ENCODE results near the gene ZNF14. TPM values are rescaled to one million over a fixed set of nuclear protein-coding genes. Genes with fewer than 3 reads are reported as not detected.
"Not testable (repeated sequence)": the region's sequence is repeated elsewhere in the genome, so short reads cannot be mapped to it uniquely, and the experiment has no call there.

The ZNF14 gene
- total RNA-seq, 1 donor from 2014 or later: 28.1 TPM

DNA sequence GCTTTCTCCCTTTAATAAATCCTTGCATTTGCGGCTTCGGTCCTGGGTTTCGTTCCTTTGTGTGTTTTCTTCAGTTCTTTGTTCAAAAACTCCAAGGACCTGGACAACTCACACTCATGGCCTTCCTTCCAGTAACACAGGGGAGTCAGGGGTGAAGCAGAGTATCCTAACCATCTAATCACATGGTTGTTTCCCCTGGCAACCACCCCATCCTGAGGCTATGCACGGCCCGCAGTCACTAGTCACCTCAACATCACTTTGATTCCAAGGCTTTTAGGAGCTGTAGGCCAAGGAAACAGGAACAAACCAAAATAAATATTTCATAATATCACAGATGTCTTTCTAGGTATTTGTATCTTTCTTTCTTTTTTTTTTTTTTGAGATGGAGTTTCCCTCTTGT is 35.3 kb downstream of the ZNF14 start:
- DNase-seq (ENCODE audit: low spot score in 2 of 2): no peak

DNA sequence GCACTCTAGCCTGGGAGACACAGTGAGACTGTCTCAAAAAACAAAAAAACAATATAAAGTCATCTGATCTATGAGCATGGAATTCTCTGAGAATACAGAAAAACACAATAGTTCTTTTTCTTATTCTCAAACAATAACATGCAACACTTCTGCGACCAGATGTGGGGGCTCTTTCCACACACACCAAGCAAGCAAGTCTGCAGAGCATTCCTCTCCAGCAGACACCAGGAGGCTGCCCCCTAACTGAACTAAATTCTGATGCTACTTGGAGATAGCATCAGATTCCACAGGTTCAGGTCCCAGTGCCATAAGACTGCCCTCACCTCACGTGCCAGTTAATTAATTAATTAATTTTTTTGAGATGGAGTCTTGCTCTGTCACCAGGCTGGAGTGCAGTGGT is 36.5 kb downstream of the ZNF14 start:
- FAIRE-seq (no peak), DNase-seq (ENCODE audit: low spot score in 2 of 2) (no peak)

More for the DNA sequence above, 35.3 kb downstream of the ZNF14 start:
- FAIRE-seq: no peak

DNA sequence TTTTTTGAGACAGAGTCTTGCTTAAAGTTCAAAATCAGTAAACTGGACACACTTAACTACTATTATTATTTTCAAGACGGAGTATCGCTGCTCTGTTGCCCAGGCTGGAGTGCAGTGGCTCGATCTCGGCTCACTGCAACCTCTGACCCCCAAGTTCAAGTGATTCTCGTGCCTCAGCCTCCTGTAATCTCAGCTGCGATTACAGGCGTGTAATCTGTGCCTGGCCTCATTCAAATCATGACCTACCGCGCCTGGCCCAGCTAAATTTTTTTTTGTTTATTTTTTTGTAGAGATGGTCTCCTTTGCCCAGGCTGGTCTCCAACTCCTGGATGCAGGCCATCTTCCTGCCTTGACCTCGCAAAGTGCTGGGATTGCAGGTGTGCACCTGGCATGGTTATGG is 41.2 kb downstream of the ZNF14 start:
- FAIRE-seq (no peak), DNase-seq (ENCODE audit: low spot score in 2 of 2) (no peak)

DNA sequence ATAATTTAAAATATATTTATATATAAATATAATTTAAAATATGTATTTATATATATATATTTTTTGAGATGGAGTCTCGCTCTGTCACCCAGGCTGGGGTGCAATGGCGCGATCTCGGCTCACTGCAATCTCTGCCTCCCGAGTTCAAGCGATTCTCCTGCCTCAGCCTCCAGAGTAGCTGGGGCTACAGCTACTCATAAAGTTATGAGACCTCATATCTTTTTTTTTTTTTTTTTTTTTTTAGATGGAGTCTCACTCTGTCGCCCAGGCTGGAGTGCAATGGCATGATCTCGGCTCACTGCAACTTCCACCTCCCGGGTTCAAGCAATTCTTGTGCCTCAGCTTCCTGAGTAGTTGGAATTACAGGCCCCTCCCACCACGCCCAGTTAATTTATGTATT is 43.9 kb downstream of the ZNF14 start:
- not testable (repeated sequence) for FAIRE-seq; DNase-seq (ENCODE audit: low spot score in 2 of 2)

DNA sequence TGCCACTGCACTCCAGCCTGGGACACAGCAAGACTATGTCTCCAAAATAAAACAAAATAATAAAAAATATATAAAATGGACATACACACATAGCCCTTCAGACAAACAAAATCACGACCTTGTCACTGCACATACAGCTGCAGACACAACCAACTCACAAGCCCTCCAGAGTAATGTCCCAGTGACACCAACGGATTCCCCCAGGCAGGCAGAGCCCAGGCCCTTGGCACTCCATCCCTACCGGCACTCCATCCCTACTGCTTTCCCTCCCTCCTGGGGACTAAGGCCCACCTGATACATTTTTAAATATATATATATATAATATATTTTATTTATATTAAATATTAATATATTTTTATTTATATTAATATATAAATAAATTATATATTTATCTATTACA is 45.8 kb downstream of the ZNF14 start:
- FAIRE-seq (no peak), DNase-seq (ENCODE audit: low spot score in 2 of 2) (no peak)

DNA sequence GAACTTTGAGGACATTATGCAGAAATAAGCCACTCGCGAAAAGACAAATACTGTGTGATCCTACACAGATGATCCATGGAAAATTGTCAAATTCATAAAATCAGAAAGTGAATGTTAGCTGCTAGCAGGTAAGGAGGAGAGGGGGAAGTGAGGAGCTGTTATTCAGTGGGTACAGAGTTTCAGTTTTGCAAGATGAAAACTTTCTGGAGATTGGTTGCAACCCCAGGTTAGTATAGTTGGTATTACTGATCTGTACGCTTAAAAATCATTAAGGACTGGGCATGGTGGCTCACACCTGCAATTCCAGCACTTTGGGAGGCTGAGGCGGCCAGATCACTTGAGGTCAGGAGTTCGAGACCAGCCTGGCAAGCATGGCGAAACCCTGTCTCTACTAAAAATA is 46.3 kb downstream of the ZNF14 start:
- DNase-seq (ENCODE audit: low spot score in 2 of 2) (no peak), FAIRE-seq (no peak)

DNA sequence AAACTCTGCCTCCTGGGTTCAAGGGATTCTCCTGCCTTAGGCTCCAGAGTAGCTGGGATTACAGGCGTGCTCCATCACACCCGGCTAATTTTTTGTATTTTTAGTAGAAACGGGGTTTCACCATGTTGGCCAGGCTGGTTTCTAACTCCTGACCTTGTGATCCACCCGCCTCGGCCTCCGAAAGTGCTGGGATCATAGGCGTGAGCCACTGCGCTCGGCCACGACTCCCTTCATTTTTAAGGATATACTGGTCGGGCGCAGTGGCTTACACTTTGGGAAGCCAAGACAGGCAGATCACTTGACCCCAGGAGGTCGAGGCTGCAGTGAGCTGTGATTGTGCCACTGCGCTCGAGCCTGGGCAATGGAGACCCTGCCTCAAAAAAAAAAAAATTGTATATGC is 46.8 kb downstream of the ZNF14 start:
- FAIRE-seq: not testable (repeated sequence)

GRCh38 chr19:19679176-19680073 is 53.5 kb downstream of the ZNF14 start:
- DNase-seq (ENCODE audit: low spot score in 2 of 2) (no peak), FAIRE-seq (no peak)

More for the DNA sequence above, 46.8 kb downstream of the ZNF14 start:
- not testable (repeated sequence) for DNase-seq (ENCODE audit: low spot score in 2 of 2)

- FAIRE-seq (no peak), DNase-seq (ENCODE audit: low spot score in 2 of 2) (no peak)
Measured at GRCh38 chr19:19677579-19677978, 55.3 kb downstream of the ZNF14 start.

GRCh38 chr19:19674315-19674714 is 58.6 kb downstream of the ZNF14 start:
- FAIRE-seq (no peak), DNase-seq (ENCODE audit: low spot score in 2 of 2) (no peak)

GRCh38 chr19:19672816-19673215 is 60.1 kb downstream of the ZNF14 start:
- DNase-seq (ENCODE audit: low spot score in 2 of 2): no peak

GRCh38 chr19:19670070-19670551 is 62.8 kb downstream of the ZNF14 start:
- FAIRE-seq (no peak), DNase-seq (ENCODE audit: low spot score in 2 of 2) (no peak)

More at GRCh38 chr19:19672816-19673215, 60.1 kb downstream of the ZNF14 start:
- FAIRE-seq: no peak

DNA sequence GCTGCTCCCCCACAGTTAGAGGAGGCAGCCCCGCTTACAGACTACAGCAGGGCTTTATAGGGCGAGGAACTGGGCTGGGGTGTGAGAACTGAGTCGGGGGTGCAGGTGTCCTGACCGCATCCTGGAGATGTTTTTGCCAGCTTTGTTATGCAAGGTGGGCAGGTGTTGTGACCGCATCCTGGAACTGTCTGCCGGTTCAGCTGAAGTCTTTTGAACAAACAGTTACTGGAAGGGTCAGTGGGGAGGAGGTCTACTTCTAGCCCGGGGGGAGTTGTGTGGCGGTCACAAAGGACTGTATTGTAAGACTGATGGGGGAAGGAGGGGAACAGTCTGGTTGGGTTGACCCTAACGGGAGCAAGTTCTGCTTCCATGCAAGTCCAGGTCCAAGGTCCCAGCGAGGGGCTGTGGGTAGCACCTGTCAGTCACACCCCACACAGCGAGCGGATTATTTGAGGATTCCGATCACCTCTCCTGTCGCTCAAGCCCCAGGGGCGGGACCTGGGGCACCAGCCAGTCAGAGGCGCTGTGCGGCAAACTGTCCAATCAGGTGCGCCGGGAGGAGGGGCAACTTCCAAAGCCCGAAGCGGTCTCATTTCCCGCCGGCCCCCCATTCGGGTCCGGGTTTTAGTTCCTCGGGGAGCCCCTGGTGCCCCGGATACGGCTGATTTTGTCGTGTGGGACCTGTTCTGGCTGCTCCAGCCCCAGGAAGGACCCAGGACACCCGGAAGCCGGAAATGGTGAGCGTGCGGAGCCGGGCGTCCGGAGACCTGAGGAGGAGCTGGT is 64.5 kb downstream of the ZNF14 start, which contains the start of gene ZNF101:
Gene ZNF101 (plus strand): TSS at position 610 of the 783 bp plus-strand sequence. CDS start 125 bp downstream, at position 735.
- FAIRE-seq: no peak

DNA sequence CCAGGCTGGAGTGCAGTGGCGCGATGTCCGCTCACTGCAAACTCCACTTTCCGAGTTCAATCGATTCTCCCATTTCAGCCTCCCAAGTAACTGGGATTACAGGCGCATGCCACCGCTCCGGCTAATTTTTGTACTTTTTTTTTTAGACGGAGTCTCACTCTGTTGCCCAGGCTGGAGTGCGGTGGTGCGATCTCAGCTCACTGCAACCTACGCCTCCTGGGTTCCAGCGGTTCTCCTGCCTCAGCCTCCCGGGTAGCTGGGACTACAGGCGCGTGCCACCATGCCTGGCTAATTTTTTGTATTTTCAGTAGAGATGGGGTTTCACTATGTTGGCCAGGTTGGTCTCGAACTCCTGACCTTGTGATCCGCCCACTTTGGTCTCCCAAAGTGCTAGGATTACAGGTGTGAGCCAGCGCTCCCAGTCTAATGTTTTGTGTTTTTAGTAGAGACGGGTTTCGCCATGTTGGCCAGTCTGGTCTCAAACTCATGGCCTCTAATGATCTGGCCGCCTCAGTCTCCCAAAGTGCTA is 67.4 kb downstream of the ZNF14 start:
- not testable (repeated sequence) for FAIRE-seq

More for the DNA sequence above, 64.5 kb downstream of the ZNF14 start, which contains the start of gene ZNF101:
- peak; percentile 90 to 95 for DNase-seq (ENCODE audit: low spot score in 2 of 2)

DNA sequence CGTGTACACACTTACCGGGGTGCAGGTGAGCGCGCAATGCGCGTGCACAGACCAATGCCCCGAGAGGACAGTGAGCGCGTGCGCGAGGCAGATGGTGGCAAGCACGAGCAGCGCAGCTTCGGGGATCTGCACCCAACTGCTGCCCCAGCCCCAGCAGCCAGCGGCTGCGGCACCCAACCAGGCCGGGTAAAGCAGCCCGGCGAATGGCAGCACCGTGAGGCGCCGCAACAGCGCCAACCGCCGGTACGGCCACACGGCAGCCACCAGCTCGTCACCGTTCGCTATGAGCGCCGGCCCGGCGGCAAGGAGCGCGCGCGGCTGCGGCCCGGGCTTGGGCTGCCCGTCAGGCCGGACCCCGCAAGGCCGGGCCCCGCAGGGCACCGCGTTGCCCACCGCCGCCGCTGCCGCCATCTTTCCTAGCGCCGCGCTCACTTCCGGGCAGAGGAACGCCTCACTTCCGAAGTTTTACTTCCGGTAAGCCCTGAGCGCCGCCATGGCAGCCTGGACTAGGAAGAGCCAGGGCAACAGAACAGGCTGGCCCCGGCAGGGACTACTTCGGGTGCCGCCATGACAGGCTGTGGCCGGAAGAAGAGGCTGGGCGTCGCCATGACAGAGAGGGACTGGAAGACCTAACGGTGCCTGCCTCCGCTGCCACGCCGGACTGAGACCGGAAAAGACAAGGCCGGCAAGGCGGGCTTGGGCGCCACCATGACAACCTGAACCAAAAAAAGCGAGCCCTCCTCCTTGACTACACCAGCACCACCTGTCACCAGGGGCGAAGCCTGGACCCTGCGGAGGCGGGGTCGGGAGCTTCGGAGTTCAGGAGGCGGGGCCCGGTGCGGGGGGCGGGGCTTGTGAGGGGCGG is 69.4 kb downstream of the ZNF14 start, which contains the start of gene ATP13A1:
Gene ATP13A1 (minus strand): TSS at position 421 of the 865 bp plus-strand sequence. CDS start 10 bp downstream, at position 411.
- DNase-seq (ENCODE audit: low spot score in 2 of 2) (peak; percentile 88 to 93), FAIRE-seq (no peak)

More for the DNA sequence above, 67.4 kb downstream of the ZNF14 start:
- not testable (repeated sequence) for DNase-seq (ENCODE audit: low spot score in 2 of 2)

DNA sequence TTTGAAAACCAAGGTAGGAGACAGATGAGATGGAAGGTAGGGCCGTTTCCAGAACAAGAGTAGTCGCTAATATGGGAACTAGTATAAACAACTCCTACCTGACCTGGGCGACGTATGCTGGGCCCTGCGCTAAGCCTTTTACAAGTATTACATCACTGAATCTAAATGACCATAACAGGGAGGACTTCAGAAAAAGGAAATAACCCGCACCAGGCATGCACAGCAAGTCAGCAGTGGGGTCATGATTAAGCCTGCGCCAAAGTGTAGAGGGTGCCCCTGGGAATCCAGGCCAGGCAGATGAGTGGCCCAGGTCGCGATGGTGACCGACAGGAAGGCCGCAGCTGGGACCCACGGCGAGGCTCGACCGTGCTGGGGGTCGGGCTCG is 70.0 kb downstream of the ZNF14 start:
- FAIRE-seq: no peak

DNA sequence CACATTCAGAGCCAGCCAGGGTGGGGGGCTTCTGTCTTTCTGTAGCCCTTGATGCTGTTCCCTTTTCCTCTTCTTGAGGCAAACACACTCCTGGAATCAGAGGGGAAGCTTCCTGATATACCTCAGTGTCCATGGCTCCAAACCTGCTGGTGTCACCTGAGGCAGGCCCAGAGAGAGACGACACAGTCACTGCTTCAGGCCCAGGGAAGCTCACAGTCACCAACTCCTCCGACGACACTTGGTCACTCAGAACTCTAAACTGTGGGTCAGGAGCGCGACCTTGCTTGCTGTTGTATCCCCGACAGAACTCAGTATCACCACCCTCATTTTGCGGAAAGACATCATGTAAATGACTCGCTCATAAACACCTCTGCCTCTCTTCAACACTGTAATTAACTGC is 70.6 kb downstream of the ZNF14 start:
- FAIRE-seq (no peak), DNase-seq (ENCODE audit: low spot score in 2 of 2) (no peak)

More for the DNA sequence above, 70.0 kb downstream of the ZNF14 start:
- DNase-seq (ENCODE audit: low spot score in 2 of 2): peak in 1 of 2 donors; percentile 11

DNA sequence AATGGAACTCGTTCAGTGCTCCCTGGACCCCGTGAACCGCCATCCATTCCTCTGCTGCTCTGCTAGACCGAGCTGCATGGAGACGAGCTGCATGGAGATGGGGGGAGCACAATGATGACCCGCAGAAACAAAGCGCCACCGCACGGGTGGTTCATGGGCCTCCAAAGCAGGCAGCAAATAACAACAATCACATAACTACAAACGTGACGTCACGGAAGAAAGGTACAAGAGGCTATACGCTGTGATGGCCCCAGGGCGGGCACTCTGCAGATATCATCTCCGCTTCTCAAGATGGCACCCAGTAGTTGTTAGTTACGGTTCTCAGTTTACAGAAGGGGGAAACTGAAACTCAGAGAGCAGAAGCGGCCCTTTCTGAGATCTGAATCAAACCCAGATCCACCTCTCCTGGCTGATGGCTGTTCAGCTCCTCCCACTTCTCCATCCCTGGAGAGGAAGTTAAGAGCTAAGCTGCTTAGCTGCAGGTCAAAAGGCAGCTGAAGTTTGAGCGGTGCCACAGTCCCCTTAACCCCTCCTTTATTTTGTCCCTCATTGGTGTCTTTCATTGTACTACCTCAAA is 71.1 kb downstream of the ZNF14 start:
- no peak for FAIRE-seq
- DNase-seq (ENCODE audit: low spot score in 2 of 2): no peak

- FAIRE-seq: no peak
- no peak for DNase-seq (ENCODE audit: low spot score in 2 of 2)
Measured at GRCh38 chr19:19661141-19661674, 71.7 kb downstream of the ZNF14 start.
